Measurements from ENCODE around the gene FAF2.
A peak's percentile ranks its signal among the peaks of the same experiment; 100 is the strongest.

The FAF2 gene

GRCh38 chr5:176533894-176534611, 85.9 kb downstream of the FAF2 start:
- peak; percentile 60 to 69 for DNase-seq

GRCh38 chr5:176534640-176535039, 86.5 kb downstream of the FAF2 start:
- DNase-seq: peak in 1 of 2 experiments; percentile 49

- peak; percentile 59 for DNase-seq
Measured at GRCh38 chr5:176535101-176535663, 87.0 kb downstream of the FAF2 start.

GRCh38 chr5:176535664-176536131, 87.5 kb downstream of the FAF2 start:
- peak in 1 of 2 experiments; percentile 47 for DNase-seq

DNA sequence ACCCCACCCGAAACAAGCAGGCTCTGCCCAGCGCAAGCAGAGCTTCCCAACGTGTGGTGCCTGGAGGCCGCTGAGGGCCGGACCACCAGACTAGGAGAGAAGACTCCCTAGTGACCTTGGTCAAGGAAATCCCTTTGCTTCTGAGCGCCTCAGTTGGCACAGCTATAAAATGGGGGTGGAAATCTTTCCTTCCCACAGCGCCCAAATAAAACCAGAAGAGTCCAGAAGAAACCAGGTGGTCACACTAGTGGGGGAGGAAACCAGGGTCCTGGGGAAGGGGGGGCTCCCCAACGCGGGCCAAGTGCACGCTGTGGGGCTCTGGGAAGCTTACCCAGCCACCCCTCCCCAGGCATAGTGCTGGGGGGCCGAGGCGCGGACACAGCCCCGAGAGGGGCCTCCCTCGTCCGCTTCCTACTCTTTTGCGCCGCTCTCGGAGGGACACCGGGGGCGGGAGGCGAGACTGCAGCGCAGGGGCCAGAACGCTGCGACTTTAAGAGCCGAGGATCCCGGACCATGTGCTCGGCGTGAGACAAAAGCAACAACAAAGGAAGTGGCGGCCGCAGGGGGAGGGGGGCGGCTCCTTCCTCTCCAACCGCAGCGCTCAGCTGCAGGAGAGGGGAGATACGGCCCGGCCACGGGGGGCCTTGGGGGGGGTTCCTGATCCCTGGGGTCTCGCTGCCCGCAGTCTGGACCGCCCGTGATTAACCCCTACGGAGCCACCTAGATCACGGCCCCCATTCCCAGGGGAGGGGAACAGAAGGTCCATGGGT, 88.1 kb downstream of the FAF2 start:
- peak; percentile 81 to 85 for DNase-seq

DNA sequence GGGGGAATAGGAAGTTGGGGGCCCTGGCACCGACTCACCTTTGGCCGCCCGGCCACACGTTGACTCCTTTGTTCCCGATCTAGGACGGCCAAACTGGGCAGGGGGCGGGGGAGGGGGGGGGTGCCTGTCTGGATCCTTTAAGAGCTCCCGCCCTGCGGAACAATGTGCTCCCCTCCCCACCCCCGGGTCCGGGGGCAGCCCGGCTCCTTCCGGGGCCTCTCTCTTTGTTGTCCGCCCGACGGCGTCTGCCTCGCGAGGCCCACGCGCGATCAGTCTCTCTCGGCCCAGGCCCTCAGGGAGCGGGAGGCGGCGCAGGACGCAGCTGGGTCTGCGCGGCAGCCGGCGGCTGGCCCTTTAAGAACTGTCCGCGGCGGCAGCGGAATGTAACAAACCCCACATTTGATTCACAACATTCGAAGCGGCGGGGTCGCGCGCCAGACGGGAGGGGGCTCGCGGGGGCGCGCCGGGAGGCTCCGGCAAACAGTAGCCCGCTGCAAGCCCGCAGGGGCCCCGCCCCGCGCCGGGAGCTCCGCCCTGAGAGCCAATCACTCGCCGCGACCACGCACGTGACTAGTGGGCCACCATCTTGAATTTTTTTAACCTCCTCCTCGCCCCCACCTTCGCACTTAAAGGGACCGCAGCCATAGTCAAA, 88.8 kb downstream of the FAF2 start, which contains the start of gene RNF44:
Gene RNF44 (minus strand): TSS at position 501 of the 652 bp plus-strand sequence. CDS start 4,930 bp downstream, outside the sequence.
- DNase-seq: peak; percentile 99

DNA sequence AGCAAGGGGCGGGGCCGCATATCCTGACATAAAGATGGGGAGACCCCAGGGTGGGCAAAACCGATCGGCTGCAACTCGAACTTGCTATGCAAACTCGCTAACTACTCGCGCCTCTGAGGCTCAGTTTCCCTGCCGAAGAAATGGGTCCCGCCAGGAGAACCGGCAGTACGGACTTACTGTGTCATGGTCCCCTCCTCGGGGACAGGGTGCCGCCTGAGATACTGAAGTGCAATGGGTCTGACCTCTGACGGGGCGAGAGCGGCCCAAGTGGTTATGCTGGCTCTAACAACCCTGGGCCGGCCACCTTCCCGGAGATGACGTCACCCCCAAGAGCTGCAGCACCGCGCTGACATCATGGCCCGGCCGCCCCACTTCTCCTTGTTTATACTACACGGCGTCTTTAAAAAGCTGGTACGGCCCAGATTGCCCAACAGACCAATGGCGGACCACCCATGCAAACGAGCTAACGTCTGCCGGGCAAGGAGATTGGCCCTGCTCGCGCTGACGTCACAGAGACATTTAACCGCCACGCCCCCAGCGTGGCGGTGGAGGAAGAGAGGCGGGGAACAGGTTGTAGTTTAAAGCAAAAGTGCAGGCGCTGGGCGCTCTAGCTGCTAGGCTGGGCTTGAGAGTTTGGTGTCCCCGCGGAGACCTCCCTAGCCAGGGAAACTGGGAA, 89.5 kb downstream of the FAF2 start:
- DNase-seq: peak; percentile 94 to 96

- no peak for DNase-seq
Measured at GRCh38 chr5:176538230-176538988, 90.2 kb downstream of the FAF2 start.

DNA sequence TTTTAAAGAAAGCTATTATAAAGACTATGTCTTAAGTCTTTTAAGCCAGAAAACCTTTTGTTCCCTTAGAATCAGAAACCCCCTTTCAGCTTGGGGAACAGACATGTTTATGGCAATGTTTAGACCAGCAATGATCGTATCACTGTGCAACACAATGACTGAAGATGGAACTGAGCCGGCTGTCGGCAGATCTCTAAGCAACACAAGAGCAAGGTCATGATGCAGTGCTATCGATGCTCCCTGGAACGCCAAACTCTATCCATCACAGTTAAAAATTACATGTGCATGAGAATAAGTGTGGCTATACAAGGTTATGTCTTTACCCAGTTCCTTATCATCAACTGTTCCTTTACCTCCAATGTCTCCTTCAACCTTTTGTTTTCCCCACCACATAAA, 90.8 kb downstream of the FAF2 start:
- no peak for DNase-seq

GRCh38 chr5:176540476-176540899, 92.3 kb downstream of the FAF2 start:
- no peak for DNase-seq

GRCh38 chr5:176540956-176541337, 92.8 kb downstream of the FAF2 start:
- no peak for DNase-seq

- DNase-seq: peak; percentile 79 to 83
Measured at GRCh38 chr5:176541338-176542134, 93.4 kb downstream of the FAF2 start.

- peak; percentile 84 to 86 for DNase-seq
Measured at GRCh38 chr5:176542135-176542595, 94.0 kb downstream of the FAF2 start.

DNA sequence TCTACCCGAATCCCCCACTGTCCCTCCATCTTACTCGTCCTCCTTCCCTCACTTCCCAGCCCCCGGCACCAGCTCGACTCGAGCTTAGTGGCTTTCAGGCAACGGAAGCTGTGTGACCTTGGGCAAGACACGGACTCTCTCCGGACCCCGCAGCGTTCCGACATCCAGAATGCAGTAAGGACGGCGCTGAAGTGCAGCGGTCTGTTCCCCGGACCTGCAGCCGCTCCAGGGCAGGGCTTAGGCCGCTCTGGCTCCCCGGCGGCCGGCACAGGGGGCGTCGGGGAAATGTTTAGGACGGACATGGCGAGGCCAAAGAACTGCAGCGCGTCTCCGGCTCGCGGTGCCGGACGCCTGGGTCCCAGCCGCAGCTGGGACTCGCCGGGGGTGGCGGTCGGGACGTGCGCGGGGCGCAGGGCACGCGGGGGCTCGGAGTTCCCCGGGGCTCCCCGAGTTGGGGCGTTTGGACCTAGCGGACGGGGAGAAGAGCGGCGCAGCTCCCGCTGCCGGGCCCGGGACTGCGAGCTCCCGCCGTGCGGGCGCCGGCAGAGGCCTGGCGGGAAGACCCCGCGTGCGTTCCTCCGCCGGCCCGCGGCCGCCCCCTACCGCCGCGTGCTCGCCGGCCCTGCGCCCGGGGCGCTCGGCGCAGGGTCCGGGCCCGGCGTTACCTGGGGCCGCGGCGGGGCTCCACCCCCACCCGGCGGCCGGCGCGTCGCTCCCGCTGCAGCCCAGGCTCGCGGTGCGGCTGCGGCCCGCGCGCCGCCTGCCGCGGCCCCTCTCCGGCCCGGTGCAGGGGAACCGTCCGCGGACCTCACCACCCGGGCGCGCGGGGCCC, 94.6 kb downstream of the FAF2 start:
- peak in 1 of 2 experiments; percentile 65 for DNase-seq

GRCh38 chr5:176543428-176544182, 95.4 kb downstream of the FAF2 start:
- peak; percentile 84 to 88 for DNase-seq

DNA sequence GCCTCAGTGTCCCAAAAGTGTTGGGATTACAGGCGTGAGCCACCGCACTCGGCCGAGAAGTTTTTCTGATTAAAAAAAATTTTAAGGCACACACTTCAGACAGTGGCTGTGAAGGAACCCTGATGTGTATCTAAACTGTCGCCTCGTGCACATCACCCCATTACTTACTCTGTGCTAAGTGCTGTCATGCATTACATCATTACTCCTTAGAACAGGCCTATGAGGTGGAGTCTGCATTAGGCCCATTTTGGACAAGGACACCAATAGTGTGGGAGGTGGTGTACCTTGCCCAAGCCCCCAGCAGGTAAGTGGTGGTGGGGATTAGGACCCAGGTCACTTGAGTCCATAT, 97.2 kb downstream of the FAF2 start:
- DNase-seq: no peak

- DNase-seq: no peak
Measured at GRCh38 chr5:176545737-176546509, 97.7 kb downstream of the FAF2 start.

GRCh38 chr5:176547802-176548201, 99.6 kb downstream of the FAF2 start:
- no peak for DNase-seq
